Hematopoietic multipotent progenitor cell treated with erythropoietin and hydrocortisone succinate and interleukin-3 and kit ligand, for 17 days (in vitro differentiated cells): ENCODE measurements around the gene EPHB1.

ENCODE experiments used
- DNase-seq: peaks from one replicate; pipeline ENCODE4 v3.0.0-alpha.2; 2015; ENCODE audit warnings: low spot score

The EPHB1 gene

DNA sequence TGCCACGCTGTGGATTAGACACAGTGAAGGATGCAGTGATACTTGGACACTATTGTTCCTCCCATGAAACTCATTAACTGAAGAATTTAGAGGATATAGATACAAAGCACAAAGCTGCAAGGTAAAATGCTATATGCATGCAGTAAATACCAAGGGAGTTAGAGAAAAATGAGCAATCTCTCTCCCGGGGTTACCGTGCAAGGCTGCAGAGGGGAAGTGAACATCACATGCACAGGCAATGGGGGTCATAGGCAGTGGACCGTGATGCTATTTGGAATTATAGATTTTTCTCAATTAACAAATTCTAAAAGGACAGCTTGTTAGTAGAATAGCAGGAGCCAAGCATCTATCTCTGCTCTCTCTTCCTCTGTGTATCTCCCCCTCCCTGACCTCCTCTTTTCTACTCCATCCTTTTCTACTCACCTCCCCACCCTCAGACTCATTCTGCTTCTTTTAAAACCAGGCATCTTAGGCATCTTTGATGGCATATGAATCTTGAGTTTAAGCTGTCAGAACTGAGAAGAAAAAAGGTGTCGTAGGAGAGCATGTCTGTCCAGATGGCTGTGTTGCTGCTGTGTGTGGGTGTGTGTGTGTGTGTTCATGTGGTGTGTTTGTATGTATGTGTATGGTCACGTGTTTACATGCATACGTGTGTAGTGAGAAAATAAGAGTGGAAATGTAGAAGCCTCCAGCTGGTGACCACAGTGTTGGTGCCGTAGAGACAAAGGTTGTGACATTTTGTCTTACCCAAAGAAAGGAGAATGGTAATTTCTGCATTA lies 339.0 kb downstream of the EPHB1 start:
- no peak for DNase-seq

DNA sequence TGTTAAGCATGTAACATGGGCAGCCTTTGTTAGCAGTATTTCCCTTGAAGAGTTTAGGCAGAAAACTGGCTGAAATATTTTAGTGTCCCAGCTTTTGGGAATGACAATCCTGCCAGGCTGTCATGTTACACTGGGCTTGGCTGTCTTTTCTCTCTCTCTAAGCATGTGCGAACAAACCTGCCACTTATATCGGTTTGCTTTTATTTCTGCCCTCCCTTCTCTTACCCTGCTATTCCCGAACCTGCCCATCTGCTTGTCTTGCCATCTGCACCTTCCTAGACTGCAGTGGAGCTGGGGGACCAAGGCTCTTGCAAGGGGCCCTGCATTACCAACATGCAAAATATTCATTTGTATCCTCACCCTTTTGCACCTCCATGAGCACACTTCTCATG lies 339.6 kb downstream of the EPHB1 start:
- no peak for DNase-seq

DNA sequence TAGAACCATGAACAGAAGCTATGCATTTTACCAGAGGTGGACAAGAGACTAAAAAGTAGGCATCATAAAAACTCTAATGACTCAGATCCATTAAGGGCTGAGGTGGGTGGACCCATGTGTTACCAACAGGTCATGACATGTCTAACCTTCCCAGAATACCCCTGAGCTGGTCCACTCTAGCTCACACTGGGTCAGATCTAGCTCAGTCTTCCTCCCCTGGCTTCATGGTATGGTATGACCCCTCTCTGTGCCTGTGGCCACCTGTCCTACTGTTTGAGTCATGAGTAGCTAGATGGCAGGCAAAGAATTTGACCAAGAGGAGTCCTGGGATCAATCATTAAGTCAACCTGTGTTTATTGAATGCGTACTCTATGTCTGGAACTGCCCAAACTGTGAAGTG lies 340.4 kb downstream of the EPHB1 start:
- no peak for DNase-seq

DNA sequence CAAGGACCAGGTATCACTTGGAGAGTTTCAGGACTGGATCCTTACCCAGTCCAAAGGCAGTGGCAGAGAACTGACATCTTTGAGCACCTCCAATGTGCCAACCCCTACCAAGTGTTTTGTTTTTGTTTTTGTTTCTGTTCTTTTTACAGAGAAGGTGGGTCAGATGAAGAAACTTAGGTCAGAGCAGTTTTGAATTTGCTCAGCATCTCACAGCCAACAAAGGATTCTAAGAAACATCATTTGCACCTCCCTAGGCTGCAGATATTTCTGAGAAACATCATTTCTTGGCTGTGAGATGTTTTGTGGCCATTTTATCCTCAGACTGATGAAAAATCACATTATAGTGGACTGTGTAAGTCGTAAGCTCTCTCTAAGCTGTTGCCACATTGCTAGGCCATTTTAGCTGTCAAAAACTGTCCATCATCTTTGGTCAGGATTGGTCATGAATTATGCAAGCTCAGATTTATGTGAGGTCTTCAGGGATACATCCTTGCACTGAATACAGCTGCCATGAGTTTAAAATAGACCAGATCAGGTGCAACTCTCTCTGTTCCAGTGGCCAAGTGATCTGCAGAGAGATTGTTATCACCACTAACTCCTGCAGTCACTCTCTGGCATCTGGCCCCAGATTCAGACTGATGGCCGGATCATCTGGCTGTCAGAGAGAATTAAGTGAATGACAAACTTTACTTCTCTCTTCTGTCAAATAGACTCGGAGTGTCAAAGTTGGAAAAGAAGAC lies 341.5 kb downstream of the EPHB1 start:
- no peak for DNase-seq

DNA sequence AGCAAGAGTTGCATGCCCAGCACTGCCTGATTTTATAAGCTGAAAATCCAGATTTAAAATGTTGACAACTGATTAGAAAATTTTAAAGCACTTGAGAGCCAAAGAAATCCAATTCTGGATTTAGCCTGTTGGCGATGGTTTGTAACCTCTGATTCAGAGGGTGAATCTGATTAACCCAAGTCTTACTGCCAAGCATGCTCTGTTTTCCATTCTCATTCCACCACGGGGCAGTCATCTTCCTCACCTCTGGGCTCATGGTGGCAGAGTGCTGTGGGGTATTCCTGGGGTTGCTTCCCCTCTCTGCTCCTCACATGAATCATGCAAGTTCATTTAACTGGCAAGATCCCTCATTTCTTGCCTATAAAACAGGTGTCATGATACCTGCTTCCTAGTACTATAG lies 342.2 kb downstream of the EPHB1 start:
- DNase-seq: no peak

DNA sequence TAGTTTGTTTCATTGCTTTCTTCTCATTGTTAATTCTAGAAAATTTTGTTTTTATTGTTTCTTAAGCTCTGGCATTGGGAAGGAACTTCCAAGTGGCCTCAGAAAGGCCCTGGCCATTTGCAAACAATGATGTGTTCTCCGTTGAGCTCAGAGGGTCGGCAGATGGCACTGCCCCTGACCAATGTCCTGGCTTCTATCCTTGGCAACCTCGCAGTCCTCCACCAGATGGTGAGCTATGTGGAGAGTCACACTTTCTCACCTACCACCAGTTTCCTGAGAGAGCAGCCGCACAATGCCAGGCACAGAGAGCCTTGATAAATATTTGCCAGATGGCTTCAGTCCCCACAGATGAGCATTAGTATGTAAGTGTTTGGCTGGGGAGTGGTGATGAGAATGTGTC lies 343.7 kb downstream of the EPHB1 start:
- no peak for DNase-seq

DNA sequence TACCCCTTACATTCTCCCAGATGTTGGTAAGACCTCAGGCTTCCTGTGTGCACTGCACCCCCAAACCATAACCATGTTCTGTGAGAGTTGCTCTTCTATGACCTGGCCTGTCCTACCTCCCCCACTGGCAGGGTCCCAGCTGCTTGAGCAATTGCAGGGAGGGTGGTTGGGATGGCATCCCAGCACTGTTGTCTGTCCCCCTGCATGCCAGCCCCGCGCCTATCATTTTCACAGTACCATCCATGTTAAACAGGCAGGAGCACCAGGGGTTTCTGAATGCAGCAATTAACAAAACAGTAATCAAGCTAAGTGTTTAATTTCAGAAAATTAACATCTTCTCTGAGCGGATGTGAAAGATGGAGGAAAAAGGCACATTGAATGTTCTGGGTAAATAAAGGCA lies 345.5 kb downstream of the EPHB1 start:
- DNase-seq: no peak

DNA sequence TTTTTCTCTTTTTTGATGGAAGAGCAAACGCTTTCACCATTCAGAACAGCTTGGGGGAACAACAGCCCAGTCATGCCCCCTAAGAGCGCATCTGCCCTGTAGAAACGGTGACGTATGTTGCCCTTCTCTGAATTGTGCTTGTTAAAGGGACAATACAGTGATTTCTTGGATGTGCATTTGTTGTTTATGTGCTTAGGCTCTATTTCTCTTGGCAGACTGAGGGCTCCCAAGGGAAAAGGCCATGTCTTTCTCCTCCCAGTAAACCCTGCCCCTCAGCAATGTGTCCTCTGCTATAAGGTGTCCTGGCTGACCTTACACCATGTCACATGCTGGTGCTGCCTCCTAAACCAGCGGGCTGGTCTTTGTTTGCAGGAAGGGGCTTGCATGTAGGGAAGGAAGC lies 346.1 kb downstream of the EPHB1 start:
- DNase-seq: no peak

DNA sequence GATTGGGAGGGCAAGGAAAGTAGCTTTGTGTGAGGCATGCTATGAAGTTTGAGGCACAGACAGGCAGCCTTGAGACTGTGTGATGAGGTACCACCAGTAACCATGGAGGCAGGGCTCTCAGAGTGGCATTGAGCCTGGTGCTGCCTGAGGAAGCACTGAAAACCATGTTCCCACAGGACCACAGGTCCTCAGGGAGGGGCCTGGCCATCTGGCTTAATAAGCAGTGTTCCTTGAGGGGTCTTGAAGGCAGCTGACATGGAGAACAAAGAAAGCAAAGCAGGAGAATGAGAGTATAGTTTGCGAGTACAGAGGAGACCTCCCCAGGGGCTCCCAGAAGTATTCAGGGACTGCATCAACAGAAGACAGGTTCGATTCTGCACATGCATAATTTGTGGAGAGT lies 346.6 kb downstream of the EPHB1 start:
- no peak for DNase-seq

DNA sequence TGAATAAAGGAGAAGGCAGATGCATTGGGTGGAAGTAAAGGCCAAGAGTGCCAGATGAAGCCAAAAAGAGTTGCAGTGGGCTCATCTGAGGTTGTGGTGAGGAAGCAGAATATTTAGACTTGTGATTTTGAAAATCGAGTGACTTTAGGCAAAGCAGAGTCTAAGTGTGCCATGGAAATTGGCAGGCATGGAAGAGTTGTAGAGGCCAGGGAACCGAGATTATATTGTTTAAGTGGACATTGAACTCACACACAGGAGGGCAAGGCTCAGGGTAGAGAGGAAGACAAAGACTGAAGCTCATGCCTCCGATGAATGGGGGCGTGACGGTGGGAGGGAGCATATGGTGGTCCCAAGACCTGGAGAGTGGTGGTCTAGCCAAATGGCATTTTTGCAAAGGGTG lies 347.5 kb downstream of the EPHB1 start:
- no peak for DNase-seq

DNA sequence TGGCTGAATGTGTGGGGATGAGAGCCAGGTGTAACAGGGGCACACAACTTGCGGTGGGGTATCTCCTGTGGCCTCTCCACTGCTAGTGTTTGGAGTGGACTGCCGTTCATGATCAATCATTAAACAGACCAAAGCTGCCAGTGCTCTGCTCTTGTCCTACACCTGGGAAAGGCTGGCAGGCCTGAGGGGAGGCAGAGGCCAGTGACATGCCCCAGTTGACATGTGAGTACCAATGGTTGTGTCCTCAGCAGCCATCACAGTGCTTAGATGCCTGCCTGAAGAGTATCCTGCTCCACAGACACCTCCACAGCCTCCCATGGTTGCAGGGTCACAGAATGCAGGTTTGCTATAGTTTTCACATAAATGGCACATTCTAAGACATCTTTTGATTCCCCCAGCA lies 348.4 kb downstream of the EPHB1 start:
- DNase-seq: no peak

DNA sequence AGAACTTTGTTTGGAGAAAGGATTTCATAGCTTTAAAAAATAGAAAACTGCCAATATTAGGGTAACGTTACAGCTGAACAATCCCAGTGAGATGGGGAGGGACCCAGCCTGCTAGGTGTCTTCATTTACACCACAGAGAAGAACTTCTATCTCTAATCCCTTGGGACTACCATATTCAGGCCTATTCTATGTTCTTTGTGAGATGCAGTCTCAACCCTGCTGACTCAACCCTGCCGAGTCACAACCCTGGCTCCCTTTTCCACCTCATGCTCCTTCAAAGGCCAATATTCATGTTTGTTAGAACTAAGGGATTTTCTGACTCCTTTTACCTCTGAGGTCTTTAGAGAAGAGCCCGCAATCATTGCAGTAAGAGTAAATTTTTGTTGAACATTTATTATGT lies 350.5 kb downstream of the EPHB1 start:
- no peak for DNase-seq

DNA sequence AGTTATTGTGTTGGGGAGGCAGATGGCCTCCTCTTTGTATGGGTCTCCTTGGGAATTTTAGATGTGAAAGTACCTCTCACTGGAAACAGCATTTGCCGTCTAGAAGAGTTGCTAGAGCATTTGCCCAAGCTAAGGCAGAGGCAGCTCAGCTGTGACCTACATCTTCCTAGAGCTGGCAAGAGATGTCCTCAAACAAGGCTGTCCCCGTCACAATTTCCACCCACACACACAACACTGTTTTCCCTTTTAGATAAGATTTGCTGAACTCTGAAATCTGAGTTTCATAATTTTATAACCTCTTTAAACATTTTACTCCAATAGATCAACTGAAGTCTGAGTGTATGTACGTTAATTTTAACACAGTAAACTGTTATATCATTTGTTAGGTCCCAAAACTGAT lies 352.6 kb downstream of the EPHB1 start:
- DNase-seq: no peak

DNA sequence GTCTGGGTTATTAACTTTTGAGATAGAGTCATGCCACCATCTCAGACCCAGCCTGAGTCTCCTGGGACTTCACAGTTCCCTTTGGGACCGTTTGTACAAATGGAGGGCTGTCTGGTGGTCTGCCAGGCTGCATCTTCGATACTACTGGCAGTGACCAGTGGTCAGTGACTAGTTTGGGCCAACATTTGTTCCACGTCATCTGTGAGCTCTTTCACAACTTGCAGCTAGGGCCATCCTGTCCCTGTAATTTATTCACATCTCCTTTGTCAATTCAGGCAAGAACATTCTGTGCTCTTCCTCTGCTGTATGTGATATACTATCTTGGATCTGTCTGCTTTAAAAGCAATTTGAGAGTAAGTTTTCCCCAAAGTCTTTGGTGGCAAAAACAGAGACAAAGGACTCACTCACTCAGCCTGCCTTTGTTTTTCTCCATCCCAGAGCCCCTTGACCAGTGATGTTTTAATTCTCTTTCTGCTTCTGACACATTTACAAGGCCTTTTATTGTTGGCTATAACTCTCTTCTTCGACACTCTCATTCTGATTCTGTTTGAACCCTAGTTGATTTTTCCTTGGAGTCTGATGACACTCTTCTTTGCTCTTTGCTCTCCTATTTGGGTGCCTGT lies 353.4 kb downstream of the EPHB1 start:
- no peak for DNase-seq

DNA sequence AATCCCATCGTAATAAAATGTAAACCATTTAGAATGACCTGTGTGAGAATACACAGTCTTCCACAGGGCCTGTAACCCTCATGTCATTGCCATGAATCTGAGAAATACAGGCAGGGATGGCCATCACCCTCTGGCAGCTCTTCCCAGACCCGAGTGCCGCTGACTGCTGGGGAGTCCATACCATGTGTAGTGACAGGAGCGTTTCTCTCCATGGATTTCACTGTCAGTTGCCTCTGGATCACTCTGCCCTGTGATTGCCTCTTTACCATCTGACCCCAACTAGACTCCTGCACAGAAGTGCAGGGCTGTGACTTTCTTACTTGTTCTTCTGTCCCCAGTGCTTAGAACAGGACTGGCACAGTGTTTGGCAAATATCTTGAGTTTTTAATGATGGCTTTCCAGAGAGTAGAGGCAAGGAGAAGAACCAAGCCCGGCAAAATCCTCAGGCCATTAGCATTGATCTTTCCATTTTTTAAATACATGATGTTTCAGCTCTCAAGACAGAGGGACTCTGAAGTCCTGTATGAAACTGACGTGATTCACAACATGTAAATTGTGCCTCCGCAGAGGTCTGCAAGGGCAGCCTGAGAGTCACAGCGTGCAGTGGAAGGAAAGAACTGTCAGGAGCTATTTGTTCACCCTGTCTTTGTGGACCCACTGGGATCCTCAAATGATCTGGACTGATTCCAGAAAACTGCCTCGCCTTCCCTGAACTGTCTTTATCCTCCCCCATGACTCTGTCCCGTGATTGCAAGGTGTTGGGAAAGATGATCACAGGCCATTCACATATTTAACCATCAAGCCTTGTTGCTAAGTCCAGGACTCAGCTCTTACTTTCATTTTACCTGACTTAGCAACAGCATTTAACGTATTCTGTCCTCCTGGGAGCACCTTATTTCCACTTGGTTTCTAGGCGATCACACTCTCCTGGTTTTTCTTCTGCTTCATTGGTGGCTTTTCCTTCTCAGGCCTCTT lies 354.9 kb downstream of the EPHB1 start:
- DNase-seq: no peak

DNA sequence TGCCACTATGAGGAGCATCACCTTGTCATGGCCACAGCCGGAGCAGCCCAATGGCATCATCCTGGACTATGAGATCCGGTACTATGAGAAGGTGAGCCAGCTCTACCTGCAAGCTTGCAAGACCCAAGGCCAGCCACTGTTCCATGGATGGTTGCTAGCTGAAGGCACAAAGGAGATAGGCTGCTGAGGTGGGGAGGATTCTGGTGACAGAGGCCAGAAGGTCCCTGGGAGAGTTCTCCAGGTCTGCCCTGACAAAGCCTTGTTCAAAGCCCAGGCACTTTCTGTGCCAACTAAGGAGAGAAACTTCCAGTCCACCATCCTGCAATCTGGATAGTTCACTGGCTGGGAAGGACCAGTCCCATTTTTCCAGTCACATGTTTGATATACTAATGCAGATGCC lies 359.1 kb downstream of the EPHB1 start:
- DNase-seq: no peak

DNA sequence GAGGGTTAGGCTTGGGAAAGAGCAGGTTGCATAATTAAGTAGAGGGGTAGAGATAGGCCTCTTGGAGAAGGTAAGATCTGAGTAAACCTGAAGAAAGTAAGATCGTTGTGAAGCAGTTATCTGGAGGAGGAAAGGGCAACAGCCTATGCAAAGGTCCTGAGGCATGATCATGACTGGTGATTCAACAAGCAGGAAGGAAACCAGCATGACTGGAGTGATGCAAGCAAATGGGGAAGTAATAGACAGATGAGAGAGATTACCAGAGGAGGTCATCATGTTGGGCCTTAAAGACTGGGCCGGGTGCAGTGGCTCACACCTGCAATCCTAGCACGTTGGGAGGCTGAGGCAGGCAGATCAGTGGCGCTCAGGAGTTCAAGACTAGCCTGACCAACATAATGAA lies 360.2 kb downstream of the EPHB1 start:
- DNase-seq: no peak

DNA sequence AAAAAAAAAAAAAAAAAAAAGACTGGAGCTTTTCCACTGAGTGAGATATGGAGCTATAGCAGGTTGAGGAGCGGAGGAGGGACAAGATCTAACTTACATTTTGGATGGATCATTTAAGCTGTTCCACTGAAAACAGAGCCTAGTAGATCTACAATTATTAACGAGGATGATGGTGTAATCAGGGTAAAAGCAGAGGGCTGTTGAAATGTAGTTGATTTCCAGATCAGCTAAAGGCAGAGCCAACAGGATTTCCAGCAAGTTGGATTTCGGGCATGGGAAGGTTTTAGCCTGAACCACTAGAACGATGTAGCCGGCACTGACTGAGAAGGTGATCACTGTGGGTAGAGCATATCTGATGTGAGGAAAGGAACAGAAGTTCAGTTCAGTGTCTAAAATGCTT lies 360.7 kb downstream of the EPHB1 start:
- DNase-seq: no peak

DNA sequence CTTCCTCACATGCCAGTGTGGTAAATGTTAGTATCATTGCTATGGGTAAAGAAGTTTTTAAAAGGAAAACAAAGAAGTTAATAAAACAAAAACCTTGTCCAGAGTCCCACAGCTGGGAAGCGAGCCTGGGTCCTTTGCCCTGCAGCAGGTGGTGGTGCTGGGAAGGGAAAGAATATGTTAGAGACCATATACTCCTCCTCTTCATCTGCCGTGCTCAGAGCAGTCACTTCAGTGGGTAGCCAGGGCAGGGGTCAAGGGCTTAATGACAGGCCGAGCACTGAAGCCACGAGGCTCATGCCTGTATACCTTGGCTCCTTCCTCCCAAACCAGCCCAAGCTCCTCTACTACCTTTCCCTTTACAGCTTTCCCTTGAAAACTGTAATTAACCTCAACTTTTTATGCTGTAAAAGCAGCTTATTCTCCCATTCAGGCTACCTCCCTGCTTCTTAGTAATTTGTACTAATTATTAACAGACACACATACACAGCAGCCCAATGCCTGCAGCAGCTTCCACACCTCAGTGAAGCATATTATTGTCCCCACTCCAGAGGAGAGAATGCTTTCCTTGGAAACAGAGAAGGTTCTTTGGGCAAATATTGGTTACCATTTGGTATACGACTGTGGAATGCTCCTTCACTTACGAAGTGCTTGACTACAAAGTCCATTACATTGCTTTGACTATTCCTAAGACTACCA lies 362.1 kb downstream of the EPHB1 start:
- no peak for DNase-seq

DNA sequence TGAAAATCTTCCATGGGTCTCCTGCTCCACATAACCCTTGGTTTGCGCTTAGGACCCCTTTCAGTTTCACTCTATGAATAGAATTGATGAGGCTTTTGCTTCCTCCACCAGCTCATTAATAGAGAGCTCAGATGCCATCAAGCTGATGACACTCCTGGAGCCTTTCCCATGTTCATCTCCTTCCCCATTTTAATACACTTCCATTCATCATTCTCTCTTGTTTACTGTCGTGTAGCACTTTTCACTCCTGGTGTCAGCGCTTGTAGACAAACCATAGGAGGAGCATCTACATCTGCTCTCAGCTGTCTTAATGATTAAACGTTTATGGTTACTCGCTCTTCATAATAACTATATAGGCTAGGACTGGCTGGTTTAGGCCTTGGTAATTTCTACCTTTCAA lies 363.5 kb downstream of the EPHB1 start:
- no peak for DNase-seq

DNA sequence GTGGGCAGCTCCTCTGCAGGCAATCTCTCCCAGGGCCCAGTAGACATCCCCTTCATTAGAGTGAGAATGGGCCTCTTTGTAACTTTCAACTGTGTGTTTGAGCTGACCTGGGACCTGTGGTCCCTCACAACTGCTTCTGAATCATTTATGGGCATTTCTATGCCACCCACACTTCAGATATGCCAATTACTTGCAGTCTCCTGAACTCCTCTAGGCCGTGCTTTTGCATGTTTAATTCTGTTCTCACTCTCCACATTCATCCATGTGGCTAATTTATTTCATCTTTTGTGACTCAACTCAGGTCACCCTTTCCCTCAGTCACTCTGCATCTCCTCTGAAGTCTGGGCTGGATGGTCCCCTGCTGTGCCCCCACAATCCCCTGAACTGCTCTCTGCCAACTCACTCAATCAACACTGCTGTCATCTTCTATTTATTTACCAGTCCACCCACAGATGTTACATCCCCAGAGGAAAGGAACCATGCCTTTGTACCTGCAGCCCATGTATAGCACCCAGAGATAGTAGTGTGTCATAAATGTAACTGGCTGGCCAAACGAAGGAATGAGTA lies 364.7 kb downstream of the EPHB1 start:
- DNase-seq: no peak
